Measurements from ENCODE around the gene ATG7.

Gene ATG7

DNA sequence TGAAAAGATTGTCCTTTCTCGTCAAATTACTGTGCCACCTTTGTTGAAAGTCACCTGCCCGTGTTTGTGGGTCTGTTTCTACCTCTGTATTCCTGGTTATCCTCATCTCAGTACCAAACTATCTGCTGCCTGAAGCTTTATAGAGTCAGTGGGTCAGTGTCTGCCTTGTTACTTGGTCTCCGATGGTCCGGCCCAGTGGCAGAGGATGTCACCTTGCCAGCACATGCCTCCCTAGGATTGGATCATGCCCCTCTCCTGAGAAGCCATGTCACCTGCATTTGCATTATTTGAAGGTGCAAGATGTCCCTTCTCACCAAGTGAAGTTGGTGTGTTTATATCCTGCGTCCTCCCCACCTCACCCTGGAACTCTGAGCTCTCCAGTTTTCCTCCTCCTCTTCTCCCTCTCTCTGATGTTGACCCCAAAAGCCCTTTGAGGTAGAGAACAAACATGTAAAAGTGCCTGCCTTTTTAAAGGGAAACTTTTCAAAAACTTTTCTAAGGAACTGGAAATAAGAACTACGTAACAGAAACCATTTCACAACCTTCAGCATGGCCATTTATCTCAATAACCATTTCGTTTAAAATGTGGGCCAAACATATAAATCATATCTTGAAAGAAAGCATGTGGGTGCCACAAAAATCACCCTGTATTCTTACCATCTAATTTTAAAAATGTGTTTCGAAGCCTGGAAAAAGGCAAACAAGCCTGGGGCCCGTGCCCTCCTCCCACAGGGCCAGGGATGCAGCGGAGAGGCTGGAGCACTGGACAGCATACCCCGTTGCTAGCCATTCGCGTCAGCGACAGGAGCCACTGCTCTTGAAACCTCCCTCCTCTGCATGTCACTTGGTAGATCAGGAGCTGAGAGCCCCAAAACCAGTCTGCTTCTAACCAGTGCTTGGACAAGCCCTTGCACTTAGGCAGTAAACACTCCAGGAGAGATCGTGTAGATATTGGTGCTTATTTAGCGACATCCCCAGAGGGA lies 269.4 kb downstream of the ATG7 start:
- DNase-seq = no peak

DNA sequence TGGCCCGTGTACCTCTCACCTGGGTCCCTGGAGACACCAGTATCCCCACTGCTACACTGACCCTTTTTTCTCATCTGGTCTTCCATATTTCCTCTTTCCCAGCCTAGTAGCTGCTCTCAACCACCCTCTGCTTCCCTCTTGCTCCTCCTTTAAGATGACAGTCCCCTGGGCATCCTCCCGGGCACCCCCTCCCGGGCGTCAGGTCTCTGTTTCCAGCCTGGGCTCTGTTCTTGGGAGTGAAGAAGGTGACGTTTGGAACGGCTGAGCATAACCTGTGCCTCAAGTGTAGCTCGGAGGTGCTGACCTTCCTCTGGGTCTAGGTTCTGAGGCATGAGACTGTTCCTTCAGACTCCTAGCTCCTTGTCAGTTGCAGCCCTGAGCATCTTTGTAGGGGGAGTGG lies 270.4 kb downstream of the ATG7 start:
- no peak for DNase-seq

DNA sequence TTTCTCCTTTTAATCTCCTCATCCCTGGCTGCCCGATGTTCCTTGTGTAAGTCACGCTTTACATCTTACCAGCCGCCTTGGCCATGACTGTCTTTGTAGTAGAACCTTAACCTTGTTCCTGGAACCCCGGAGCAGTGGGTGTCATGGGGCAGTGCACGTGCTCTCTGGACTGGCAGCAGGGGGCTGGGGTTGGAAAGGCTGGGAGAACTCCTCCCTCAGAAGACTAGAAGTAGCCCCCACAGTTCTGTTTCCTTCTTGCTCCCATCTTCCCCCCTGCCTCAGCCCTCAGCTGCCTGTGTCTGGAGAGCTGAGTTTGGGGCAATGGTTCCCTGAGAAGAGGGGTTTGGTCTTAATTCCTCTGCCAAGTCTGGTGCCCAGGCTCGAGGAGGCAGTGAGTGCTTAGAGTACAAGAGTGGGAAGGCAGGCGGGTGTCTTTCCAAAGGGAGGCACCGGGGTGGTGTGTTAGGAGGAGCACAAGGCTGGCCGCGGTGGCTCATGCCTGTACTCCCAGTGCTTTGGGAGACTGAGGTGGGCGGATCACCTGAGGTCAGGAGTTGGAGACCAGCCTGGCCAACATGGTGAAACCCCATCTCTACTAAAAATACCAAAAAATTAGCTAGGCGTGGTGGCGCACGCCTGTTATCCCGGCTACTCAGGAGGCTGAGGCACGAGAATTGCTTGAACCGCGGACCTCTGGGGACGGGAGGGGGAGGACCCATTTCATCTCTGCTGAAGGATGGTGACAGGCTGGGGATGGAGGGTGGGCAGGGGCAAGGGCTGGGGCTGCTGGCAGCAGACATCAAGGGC lies 271.1 kb downstream of the ATG7 start:
- DNase-seq = no peak

- no peak for DNase-seq
Observed at GRCh38 chr3:11543948-11544387, 271.8 kb downstream of the ATG7 start.

GRCh38 chr3:11544412-11545181 lies 272.4 kb downstream of the ATG7 start:
- DNase-seq = no peak

DNA sequence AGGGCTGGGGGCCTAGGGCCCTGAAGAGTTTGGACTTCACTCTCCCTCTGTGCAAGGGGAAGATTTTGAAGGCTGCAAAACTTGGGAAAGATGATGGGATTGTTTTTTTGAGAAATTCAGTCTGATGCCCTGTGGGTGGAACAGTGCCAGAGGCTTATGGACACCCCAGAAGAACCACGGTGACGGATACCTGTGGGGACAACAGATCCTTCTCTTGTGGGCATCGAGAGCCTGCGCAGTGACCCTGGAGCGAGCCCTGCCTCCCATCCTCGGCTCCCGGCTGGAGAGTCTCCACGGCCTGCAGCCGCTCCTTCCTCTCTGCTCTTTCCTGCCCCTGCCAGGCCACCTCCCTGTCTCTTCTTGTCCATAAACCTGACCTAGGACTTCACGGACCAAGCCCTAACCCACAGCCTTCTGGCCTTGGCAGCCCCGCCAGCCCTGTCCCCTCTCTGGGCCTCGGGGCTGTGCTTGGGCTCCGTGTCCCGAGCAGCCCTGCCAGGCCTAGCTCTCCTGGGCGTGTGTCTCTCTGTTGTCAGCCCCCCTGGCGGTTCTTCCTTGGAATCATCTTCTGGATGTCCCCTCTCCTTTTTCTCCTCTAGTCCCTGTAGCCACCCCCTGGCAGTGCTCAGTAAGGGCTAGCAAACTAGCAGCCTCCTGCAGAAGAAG lies 273.1 kb downstream of the ATG7 start:
- no peak for DNase-seq

DNA sequence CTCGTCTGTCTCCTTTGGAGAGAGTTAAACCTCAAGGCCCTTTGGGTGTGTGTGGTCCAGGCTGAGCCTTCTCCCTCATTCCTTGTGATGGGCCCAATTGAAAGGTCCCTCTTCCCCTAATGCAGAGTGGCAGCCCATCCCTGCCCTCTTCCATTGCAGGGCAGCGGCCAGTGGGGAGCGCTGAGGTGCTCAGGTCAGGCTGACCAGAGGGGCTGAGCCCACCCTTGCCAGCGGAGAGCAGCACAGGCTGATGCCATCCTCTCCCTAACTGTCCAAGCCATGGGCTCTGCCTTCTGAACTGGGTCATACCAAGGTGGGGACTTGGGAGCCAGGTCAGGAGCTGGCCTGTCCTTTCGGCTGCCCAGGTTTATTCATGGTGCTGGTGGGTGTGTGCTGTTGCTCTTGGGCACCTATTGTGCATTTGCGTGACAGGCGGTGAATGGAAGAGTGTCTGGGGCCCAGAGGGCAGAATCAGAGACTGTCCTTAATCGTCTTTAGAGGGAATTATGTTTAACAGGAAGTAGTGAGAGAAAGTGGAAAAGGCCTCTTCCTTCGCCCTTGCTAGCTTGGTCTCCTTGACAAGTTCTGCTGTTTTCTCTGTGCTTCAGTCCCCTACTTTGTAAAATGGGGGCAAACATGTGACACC lies 274.6 kb downstream of the ATG7 start:
- no peak for DNase-seq

DNA sequence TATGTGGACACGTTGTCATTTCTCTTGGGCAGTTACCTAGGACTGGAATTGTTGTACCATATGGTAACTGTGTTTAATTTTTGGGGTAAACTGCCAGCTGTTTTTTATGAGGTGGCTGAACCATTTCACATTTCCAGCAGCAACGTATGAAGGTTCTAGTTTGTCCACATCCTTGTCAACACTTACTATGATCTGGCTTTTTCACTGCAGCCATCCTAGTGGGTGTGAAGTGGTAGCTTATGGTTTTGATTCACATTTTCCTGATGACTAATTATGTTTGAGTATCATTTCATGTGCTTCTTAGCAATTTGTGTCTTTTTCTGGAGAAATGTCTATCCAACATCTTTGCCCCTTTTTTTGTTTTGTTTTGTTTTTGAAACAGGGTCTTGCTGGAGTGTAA lies 275.3 kb downstream of the ATG7 start:
- no peak for DNase-seq

DNA sequence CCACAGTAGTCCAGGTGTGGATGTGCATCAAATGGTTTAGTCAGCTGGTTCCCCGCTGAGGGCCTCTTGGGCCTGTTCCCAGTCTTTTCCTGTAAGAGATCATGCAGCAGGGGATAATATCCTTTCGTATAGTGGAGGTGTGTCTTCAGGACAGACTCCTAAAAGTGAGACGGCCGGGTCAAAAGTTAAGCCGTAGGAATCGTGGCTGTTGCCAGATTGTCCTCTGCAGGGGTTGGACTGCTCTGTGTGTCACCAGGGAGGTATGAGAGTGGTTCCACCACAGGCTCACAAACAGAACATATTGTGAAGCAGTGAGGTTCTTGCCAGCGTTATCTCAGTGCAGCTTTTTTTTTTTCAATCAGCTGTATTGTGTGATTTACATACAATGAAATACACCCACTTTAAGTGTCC lies 276.5 kb downstream of the ATG7 start:
- no peak for DNase-seq

DNA sequence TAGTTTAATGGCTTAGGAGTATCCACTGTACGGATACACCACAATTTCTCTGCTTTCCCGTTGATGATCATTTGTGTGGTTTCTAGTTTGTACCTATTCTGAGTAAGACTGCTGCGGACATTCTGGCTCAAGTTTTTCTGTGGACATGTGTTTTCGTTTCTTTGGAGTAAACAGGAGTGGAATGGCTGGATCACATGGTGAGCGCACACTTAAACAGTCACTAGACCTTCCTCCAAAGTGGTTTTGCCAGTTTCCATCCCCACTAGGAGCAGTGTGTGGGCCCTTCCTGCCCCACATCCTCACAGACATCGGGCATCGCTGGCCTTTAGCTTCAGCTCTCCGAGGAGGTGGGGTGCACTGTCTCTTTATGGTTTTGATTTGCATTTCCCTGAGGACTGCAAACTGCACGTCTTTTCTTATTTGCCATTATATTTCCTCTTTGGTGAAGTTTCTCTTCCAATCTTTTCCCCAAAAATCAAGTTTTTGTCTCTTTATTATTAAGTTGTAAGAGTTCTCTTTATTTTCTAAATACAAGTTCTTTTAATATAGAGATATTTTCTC lies 277.5 kb downstream of the ATG7 start:
- DNase-seq = no peak

DNA sequence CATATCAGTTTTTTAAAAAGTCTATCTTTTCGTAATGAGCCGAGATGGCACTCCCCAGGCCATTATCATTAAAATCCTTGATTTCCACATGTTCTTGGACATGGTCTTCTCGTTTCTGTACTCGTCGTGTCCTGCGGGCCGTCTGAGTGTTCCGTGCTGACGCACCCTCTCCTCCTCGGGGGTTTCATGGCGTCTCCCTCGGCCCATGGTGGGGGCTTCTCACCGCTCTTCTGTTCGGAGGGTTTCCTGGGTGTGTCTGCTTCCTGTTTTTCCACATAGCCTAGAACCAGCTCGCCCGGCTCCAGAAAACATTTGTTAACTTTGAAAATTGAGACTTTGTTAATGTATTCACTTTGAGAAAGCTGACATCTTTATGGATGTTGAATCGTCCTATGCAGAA lies 278.8 kb downstream of the ATG7 start:
- DNase-seq = no peak

DNA sequence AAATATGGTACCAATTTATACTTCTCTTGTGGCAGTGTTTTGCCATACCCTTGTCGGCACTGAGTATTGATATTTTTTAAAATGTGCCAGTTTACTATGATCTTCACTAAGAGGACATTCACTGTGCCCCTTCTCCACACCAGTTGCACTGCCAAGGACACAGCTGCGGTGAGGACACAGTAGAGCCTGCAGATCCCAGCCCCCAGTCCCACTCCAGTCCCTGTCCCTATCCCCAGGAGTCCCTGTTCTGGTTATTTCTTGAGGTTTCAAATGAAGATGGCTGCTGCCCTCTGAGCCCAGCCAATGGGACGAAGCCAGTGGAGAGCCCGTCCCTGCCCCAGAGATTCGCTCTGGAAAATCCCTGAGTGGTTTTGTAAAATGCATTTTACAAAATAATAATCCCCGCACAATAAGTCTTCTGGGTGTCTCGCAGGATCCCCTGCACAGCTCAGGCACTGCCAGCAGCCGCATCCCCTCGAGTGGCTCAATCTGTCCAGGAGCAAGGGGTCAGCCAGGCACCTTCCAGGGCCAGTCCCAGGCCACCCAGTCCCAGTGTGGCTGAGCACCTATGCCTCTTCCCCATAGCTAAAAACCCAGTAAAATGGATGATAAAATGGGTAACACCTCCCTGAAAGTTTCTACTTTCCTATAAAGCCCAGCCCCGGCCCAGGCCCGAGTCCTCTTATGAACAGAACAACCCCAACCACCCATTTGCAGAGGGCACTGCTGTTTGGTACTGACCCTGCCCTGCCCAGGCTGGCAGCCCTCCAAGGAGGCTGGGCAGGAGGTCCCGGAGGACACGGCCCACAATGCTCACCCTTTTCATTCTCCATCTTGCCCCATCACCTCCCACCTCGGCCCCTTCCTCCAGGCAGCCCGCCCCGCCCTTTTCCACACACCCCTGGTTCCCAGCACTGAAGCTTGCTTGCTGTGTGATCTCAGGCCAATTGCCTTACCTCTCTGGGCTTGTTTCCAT lies 280.4 kb downstream of the ATG7 start:
- no peak for DNase-seq

- DNase-seq = no peak
Observed at GRCh38 chr3:11553436-11554235, 281.4 kb downstream of the ATG7 start.

GRCh38 chr3:11554236-11554610 lies 282.0 kb downstream of the ATG7 start:
- no peak for DNase-seq

GRCh38 chr3:11554666-11555065 lies 282.5 kb downstream of the ATG7 start:
- DNase-seq = no peak

DNA sequence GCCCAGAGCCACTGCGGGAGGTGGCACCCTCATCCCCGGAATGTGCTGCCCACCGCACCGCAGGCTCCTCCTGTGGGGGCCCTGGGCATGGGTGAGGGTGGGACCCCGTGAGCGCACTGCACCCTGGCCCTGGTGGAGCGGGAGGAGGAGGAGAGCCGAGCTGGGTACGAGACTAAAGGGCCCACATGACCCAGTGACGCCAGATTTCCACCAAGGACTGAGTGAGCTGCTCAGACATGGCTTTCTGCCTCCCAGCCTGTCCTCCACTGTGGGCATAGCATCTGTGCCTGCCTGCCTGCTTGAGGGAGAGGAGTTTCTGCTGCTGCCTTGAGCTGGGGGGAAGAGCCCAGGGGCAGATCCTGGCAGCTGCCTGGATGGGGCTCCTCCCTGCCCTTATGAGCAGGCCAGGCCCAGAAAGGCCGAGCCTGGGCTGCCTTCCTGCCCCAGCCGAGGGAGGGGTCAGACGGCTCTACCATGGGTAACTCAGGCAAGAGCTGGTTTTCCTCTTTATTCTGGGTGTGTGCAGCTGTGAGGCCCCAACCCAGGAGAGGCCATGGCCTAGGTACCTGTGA lies 283.1 kb downstream of the ATG7 start:
- DNase-seq = no peak

GRCh38 chr3:11555881-11556633 lies 283.9 kb downstream of the ATG7 start:
- DNase-seq = no peak
